ENCODE results near the gene SLCO2B1. TPM values are rescaled to one million over a fixed set of nuclear protein-coding genes. Genes with fewer than 3 reads are reported as not detected.

SLCO2B1 gene
- total RNA-seq, 1 experiment from 2014 or later = not detected

DNA sequence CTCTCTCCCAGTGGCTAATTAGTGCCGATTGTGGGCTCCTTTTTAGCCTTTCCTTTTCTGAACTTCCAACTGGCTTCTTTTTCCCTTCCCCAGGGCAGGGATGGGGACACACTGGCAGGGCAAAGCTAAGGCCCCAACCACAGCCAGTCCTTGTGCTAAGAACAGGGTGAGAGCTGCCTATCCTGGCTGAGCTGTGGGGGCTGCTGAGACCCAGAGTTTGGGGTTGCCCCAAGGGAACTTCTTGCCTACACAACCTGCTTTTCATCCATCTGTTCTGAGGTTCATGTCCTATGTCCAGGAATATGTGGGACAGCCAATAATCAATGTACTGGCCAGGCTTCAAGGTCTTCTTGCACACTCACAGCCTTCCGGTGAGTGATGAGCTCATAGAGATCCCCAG, 79.7 kb downstream of the SLCO2B1 start:
- Mint-ChIP-seq H3K4me1 (peaks cover 9 to 10% of the 10 kb centered on the region in 2 experiments), H3K36me3 (ENCODE audit: insufficient read depth in 1 of 3, low read depth in 3 of 3) (no peaks in the 10 kb centered on the region), H3K4me3 (no peak overlapping the region), H3K9me3 (no peaks in the 10 kb centered on the region), H3K27me3 (ENCODE audit: low read depth) (peaks cover 9% of the 10 kb centered on the region), H3K27ac (no peak overlapping the region)
- no peak overlapping the region for H2BK5ac ChIP-seq (ENCODE audit: insufficient read length, low read length)
- no peak for DNase-seq
- H2BK12ac ChIP-seq (ENCODE audit: insufficient read length, low read depth, low read length) = no peak overlapping the region
- no peak overlapping the region for H3K18ac ChIP-seq (ENCODE audit: insufficient read length, low read depth, low read length)
- no peaks in the 10 kb centered on the region for H3K79me1 ChIP-seq (ENCODE audit: insufficient read depth, low read depth, low read length, poor library complexity, severe bottlenecking)
- H2AK5ac ChIP-seq (ENCODE audit: insufficient read length, low read length) = no peak overlapping the region
- TF ChIP-seq, protein P1, sequence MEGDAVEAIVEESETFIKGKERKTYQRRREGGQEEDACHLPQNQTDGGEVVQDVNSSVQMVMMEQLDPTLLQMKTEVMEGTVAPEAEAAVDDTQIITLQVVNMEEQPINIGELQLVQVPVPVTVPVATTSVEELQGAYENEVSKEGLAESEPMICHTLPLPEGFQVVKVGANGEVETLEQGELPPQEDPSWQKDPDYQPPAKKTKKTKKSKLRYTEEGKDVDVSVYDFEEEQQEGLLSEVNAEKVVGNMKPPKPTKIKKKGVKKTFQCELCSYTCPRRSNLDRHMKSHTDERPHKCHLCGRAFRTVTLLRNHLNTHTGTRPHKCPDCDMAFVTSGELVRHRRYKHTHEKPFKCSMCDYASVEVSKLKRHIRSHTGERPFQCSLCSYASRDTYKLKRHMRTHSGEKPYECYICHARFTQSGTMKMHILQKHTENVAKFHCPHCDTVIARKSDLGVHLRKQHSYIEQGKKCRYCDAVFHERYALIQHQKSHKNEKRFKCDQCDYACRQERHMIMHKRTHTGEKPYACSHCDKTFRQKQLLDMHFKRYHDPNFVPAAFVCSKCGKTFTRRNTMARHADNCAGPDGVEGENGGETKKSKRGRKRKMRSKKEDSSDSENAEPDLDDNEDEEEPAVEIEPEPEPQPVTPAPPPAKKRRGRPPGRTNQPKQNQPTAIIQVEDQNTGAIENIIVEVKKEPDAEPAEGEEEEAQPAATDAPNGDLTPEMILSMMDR (conservative IDR thresholded peaks at IDR 0.05) = no peak
- H2BK20ac ChIP-seq (ENCODE audit: low read depth, low read length, poor library complexity, severe bottlenecking) = no peak overlapping the region
- no peak overlapping the region for H4K8ac ChIP-seq (replicated peaks; ENCODE audit: insufficient read length, low read depth, low read length)
- no peaks in the 10 kb centered on the region for H3K4me1 ChIP-seq (ENCODE audit: insufficient read depth, low read length)
- no peak overlapping the region for H3K9ac ChIP-seq (ENCODE audit: extremely low read depth, insufficient read length, low read length)
- H3K79me2 ChIP-seq (ENCODE audit: insufficient read depth, low read length) = 0 out of 2 replicates have a peak, but pooled peaks cover 2% of the 10 kb centered on the region
- no peak overlapping the region for H2BK120ac ChIP-seq (ENCODE audit: low read depth, low read length, poor library complexity, severe bottlenecking)
- no peak overlapping the region for H3K27ac ChIP-seq (ENCODE audit: insufficient read length, low read depth, low read length)
- H3K23ac ChIP-seq (ENCODE audit: insufficient read length, low read depth, low read length) = no peak overlapping the region
- WGBS (ENCODE audit: extremely low coverage, insufficient read length, low lambda C conversion rate) = no CpG with 5 or more reads among the region's 2 CpGs
- no peak overlapping the region for H2AFZ ChIP-seq (ENCODE audit: low read length)
- H3K14ac ChIP-seq (ENCODE audit: insufficient read depth, low read length) = no peak overlapping the region
- H3K23me2 ChIP-seq (ENCODE audit: insufficient read length, low read depth, low read length, poor library complexity, severe bottlenecking) = no peaks in the 10 kb centered on the region
- no peaks in the 10 kb centered on the region for H4K20me1 ChIP-seq (ENCODE audit: control insufficient read depth, insufficient read depth, insufficient read length)
- H3K4me2 ChIP-seq (ENCODE audit: insufficient read depth, insufficient read length, low read length) = no peak overlapping the region
- H4K91ac ChIP-seq (ENCODE audit: insufficient read length, low read depth, low read length) = no peak overlapping the region
- no peak overlapping the region for H4K5ac ChIP-seq (ENCODE audit: insufficient read length, low read depth, low read length)
- no peak overlapping the region for H3K56ac ChIP-seq (ENCODE audit: insufficient read length, low read depth, low read length)
- no peak overlapping the region for H3K4ac ChIP-seq (ENCODE audit: low read depth, low read length)
- H3T11ph ChIP-seq (ENCODE audit: low read length) = no peak overlapping the region
- no peak overlapping the region for H2BK15ac ChIP-seq (ENCODE audit: low read depth, low read length)
- H3K27me3 ChIP-seq (ENCODE audit: insufficient read depth, low read length) = no peaks in the 10 kb centered on the region; the same call in 1 of the 2 replicates
- no peaks in the 10 kb centered on the region for H3K9me3 ChIP-seq (ENCODE audit: control insufficient read depth, low read depth, low read length)

Measured in H9 (cell line).